HepG2 (cell line): ENCODE results near the gene HEYL. TPM values are rescaled to one million over a fixed set of nuclear protein-coding genes. Genes with fewer than 3 reads are reported as not detected.

Experiments
- ATAC-seq: fragments of 200-7000 bp; cut with Tn5 transposase; 3 replicates; pipeline ENCODE4 v1.9.1; 2020; ENCODE audit warnings: mild to moderate bottlenecking, moderate library complexity
- BruUV-seq: library from RNA; stranded (reverse); fragments of 400-500 nt; replicated peaks from 2 replicates; lab custom pipeline; 2021; lab: Mats Ljungman, UMichigan
- CTCF ChIA-PET: fragments of 300-600 bp; formaldehyde crosslinking; extraction: SDS; loops from one replicate; lab custom pipeline; 2021; ENCODE audit warnings: low total read pairs, inconsistent platforms, low intra/inter-chr PET ratio; lab: Yijun Ruan, JAX
- POLR2A ChIA-PET: fragments of 350-600 bp; sonication (Branson Sonifier 250); formaldehyde crosslinking; loops from one replicate; lab custom pipeline; 2020; ENCODE audit warnings: antibody characterized with exemption, inconsistent platforms; lab: Yijun Ruan, JAX
- DNase-seq: peaks from one replicate; pipeline ENCODE4 v3.0.0-alpha.2; 2015; ENCODE audit warnings: low spot score
- FAIRE-seq: peaks from 3 replicates; lab custom pipeline; 2011; peaks lifted over from hg19 to GRCh38; lab: Jason Lieb, UNC
- H2AFZ ChIP-seq: one replicate; pipeline ENCODE4 v1.6.1; 2011; ENCODE audit warnings: low read length, inconsistent platforms
- H3K27ac ChIP-seq: fragments of 300-600 bp; 3 replicates; pipeline ENCODE4 v1.8.0; 2011; ENCODE audit warnings: mixed run types, mild to moderate bottlenecking, mixed read lengths, low read length, inconsistent platforms; ENCODE audit not compliant: insufficient read depth; ENCODE audit errors: extremely low read length
- H3K27me3 ChIP-seq, 2 experiments: fragments of 200-600 bp in 1 of 2; 2 replicates in 1 of 2; 3 replicates in 1 of 2; pipeline versions ENCODE4 v1.6.0 to v1.8.0; 2011; ENCODE audit warnings: low read length in 2 of 2, mild to moderate bottlenecking in 2 of 2, moderate library complexity in 2 of 2, inconsistent platforms in 1 of 2; ENCODE audit not compliant: insufficient read depth in 2 of 2, control insufficient read depth in 1 of 2
- H3K36me3 ChIP-seq, 2 experiments: fragments of 200-600 bp in 1 of 2; replicated peaks in 1 of 2; 2 replicates in 1 of 2; 3 replicates in 1 of 2; pipeline versions ENCODE4 v1.5.1 to v1.8.0; 2011; ENCODE audit warnings: low read length in 2 of 2, inconsistent platforms in 1 of 2; ENCODE audit not compliant: insufficient read depth in 2 of 2, control insufficient read depth in 1 of 2
- H3K4me1 ChIP-seq: 2 replicates; pipeline ENCODE4 v1.5.1; 2012; ENCODE audit warnings: low read length, inconsistent platforms; ENCODE audit not compliant: insufficient read depth
- H3K4me2 ChIP-seq: 2 replicates; pipeline ENCODE4 v1.6.0; 2011; ENCODE audit warnings: low read depth, low read length, inconsistent platforms
- H3K4me3 ChIP-seq, 3 experiments: fragments of 200-600 bp in 1 of 3; sonication (generic), shearing (Covaris generic) in 1 of 3; replicated peaks in 1 of 3; 2 replicates each; pipeline ENCODE4 v1.5.1; 2011 to 2016; ENCODE audit warnings: low read length in 3 of 3, inconsistent platforms in 2 of 3, low read depth in 2 of 3, mild to moderate bottlenecking in 2 of 3, control low read depth in 1 of 3, mixed read lengths in 1 of 3; ENCODE audit not compliant: insufficient read depth in 1 of 3
- H3K79me2 ChIP-seq: one replicate; pipeline ENCODE4 v1.6.1; 2011; ENCODE audit warnings: low read length, inconsistent platforms; ENCODE audit not compliant: insufficient read depth
- H3K9ac ChIP-seq: 2 replicates; pipeline ENCODE4 v1.6.0; 2011; ENCODE audit warnings: mild to moderate bottlenecking, low read depth, low read length, inconsistent platforms; ENCODE audit not compliant: insufficient read depth
- H3K9me3 ChIP-seq: 2 replicates; pipeline ENCODE4 v1.5.1; 2012; ENCODE audit warnings: mild to moderate bottlenecking, low read length
- H4K20me1 ChIP-seq: 2 replicates; pipeline ENCODE4 v1.6.0; 2011; ENCODE audit warnings: inconsistent platforms, mild to moderate bottlenecking, low read length, moderate library complexity; ENCODE audit not compliant: insufficient read depth
- CAMTA2 ChIP-seq: sonication (generic); formaldehyde crosslinking; IDR thresholded peaks from 2 replicates; pipeline ENCODE4 v1.4.0; 2020; ENCODE audit warnings: mild to moderate bottlenecking, missing genetic modification reagents, borderline replicate concordance
- ESRRA ChIP-seq: sonication (generic); formaldehyde crosslinking; IDR thresholded peaks from 2 replicates; pipeline ENCODE4 v1.5.1; 2020; ENCODE audit warnings: mild to moderate bottlenecking, low read depth, missing genetic modification reagents
- HOXA7 ChIP-seq: sonication (generic); formaldehyde crosslinking; IDR thresholded peaks from 2 replicates; pipeline ENCODE4 v1.8.1; 2022; ENCODE audit warnings: mild to moderate bottlenecking, missing genetic modification reagents, moderate library complexity
- SOX6 ChIP-seq, 2 experiments: fragments of 450-650 bp in 1 of 2; sonication (generic) in 1 of 2; formaldehyde crosslinking in 1 of 2; IDR thresholded peaks; 2 replicates each; pipeline versions ENCODE4 v1.4.0 to v1.6.1; 2017 to 2020; ENCODE audit warnings: antibody characterized with exemption in 1 of 2, mild to moderate bottlenecking in 1 of 2, missing genetic modification reagents in 1 of 2
- ZSCAN31 ChIP-seq: sonication (generic); formaldehyde crosslinking; IDR thresholded peaks from 2 replicates; pipeline ENCODE4 v1.5.0; 2020; ENCODE audit warnings: low read depth, mild to moderate bottlenecking, missing genetic modification reagents
- WGBS: methylation state at CpG from one replicate; pipeline ENCODE4 v1.1.6; 2017; ENCODE audit warnings: low lambda C conversion rate; 5-methylcytosine and 5-hydroxymethylcytosine counted together
- in situ Hi-C: cut with HindIII; loops from 2 replicates; pipeline ENCODE4 v1.10.0; 2017; ENCODE audit warnings: low pct_unique_long_range_greater_than_20kb; ENCODE audit not compliant: extremely low pct_ligation_motif_present
- intact Hi-C: fragments of 100-400 bp; cut with micrococcal nuclease; formaldehyde crosslinking; loops from one replicate; pipeline ENCODE4 v1.10.0; 2022; ENCODE audit not compliant: unreplicated experiment
- polyA plus RNA-seq, 8 experiments: library from polyadenylated mRNA; depleted of rRNA in 3 of 8; stranded (reverse) in 7 of 8; unstranded in 1 of 8; fragments of >200 nt; fragmentation: Illumina TruSeq in 4 of 8; extraction: Trizol in 4 of 8; gene quantifications; 2 replicates each; pipeline versions ENCODE4 v1.2.1 to v1.2.3, GENCODE V29; 2011 to 2016; ENCODE audit warnings: low read depth in 4 of 8, missing spikeins in 1 of 8, mixed read lengths in 1 of 8; ENCODE audit not compliant: insufficient read depth in 1 of 8
- total RNA-seq, 5 experiments: library from RNA; depleted of rRNA; stranded (reverse); fragments of >200 nt; fragmentation: Illumina TruSeq; extraction: Trizol; gene quantifications; 2 replicates each; pipeline ENCODE4 v1.2.3, GENCODE V29; 2016; ENCODE audit warnings: low read depth in 1 of 5
- TF ChIP-seq, protein P1 (sequence below): IDR thresholded peaks from 2 replicates; pipeline ENCODE4 v1.6.1; 2012; ENCODE audit warnings: inconsistent platforms
- TF ChIP-seq, protein P2 (sequence below): sonication (generic); formaldehyde crosslinking; IDR thresholded peaks from 2 replicates; pipeline ENCODE4 v1.9.0; 2021; ENCODE audit warnings: missing genetic modification reagents, mild to moderate bottlenecking, borderline replicate concordance
- TF ChIP-seq, protein P3 (sequence below): sonication (generic); formaldehyde crosslinking; IDR thresholded peaks from 2 replicates; pipeline ENCODE4 v1.4.0; 2020; ENCODE audit warnings: missing genetic modification reagents, borderline replicate concordance

The HEYL gene
- total and polyA plus RNA-seq, 2 of the 13 experiments (the other 11 are each of a cell fraction or from before 2014, with no cell fraction given): 0.03 to 0.04 TPM

DNA sequence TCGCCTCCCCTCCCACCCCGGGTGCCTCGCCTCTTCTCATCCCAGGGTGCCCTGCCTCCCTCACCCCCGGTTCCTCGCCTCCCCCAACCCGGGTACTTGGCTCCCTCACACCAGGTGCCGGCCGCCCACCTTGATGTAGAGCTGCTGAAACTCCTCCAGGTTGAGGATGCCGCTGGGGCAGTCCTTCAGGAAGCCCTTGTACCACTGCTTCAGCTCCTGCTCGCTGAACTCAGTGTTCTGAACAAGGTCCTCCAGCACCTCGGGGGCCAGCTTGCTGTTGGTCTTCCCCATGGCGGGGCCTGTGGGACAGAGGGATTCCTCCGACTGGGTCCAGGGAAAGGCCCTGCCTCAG, 44.8 kb upstream of the HEYL start:
- Histone ChIP-seq H3K4me2 (no peak overlapping the region), H3K4me1 (no peaks in the 10 kb centered on the region), H3K79me2 (no peaks in the 10 kb centered on the region), H3K9ac (no peak overlapping the region), H3K4me3 (no peak overlapping the region), H3K36me3 (no peaks in the 10 kb centered on the region), H3K27me3 (peaks cover 3 to 55% of the 10 kb centered on the region in 2 experiments), H3K9me3 (no peaks in the 10 kb centered on the region), H3K27ac (no peak overlapping the region), H4K20me1 (0 out of 2 replicates have a peak, but pooled peaks cover 2% of the 10 kb centered on the region)
- ATAC-seq (no peak), FAIRE-seq (no peak), DNase-seq (no peak)
- in situ Hi-C loops (no loop called here), intact Hi-C loops (no loop called here)
- BruUV-seq: no TSS peak
- 36% methylated on average over 10 of the region's 13 CpGs for WGBS
- ChIA-PET CTCF (no interaction called here), POLR2A (no interaction called here)
- TF ChIP-seq, protein P1, sequence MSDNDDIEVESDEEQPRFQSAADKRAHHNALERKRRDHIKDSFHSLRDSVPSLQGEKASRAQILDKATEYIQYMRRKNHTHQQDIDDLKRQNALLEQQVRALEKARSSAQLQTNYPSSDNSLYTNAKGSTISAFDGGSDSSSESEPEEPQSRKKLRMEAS: no peak
- TF ChIP-seq, protein P2, sequence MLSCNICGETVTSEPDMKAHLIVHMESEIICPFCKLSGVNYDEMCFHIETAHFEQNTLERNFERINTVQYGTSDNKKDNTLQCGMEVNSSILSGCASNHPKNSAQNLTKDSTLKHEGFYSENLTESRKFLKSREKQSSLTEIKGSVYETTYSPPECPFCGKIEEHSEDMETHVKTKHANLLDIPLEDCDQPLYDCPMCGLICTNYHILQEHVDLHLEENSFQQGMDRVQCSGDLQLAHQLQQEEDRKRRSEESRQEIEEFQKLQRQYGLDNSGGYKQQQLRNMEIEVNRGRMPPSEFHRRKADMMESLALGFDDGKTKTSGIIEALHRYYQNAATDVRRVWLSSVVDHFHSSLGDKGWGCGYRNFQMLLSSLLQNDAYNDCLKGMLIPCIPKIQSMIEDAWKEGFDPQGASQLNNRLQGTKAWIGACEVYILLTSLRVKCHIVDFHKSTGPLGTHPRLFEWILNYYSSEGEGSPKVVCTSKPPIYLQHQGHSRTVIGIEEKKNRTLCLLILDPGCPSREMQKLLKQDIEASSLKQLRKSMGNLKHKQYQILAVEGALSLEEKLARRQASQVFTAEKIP (CRISPR knock-in tag): no peak
- TF ChIP-seq ZSCAN31 (CRISPR knock-in tag) (no peak), HOXA7 (CRISPR knock-in tag) (no peak), CAMTA2 (CRISPR knock-in tag) (no peak), ESRRA (no peak), SOX6 (IDR thresholded peaks at IDR 0.05) (no peak), SOX6 (CRISPR knock-in tag; IDR thresholded peaks at IDR 0.05) (no peak)
- TF ChIP-seq, protein P3, sequence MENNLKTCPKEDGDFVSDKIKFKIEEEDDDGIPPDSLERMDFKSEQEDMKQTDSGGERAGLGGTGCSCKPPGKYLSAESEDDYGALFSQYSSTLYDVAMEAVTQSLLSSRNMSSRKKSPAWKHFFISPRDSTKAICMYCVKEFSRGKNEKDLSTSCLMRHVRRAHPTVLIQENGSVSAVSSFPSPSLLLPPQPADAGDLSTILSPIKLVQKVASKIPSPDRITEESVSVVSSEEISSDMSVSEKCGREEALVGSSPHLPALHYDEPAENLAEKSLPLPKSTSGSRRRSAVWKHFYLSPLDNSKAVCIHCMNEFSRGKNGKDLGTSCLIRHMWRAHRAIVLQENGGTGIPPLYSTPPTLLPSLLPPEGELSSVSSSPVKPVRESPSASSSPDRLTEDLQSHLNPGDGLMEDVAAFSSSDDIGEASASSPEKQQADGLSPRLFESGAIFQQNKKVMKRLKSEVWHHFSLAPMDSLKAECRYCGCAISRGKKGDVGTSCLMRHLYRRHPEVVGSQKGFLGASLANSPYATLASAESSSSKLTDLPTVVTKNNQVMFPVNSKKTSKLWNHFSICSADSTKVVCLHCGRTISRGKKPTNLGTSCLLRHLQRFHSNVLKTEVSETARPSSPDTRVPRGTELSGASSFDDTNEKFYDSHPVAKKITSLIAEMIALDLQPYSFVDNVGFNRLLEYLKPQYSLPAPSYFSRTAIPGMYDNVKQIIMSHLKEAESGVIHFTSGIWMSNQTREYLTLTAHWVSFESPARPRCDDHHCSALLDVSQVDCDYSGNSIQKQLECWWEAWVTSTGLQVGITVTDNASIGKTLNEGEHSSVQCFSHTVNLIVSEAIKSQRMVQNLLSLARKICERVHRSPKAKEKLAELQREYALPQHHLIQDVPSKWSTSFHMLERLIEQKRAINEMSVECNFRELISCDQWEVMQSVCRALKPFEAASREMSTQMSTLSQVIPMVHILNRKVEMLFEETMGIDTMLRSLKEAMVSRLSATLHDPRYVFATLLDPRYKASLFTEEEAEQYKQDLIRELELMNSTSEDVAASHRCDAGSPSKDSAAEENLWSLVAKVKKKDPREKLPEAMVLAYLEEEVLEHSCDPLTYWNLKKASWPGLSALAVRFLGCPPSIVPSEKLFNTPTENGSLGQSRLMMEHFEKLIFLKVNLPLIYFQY (CRISPR knock-in tag): no peak
- TF ChIP-seq, all 625 proteins: peak for 0
- no peak overlapping the region for H2AFZ ChIP-seq
